GM21529 (cell line): ENCODE measurements around the gene ZBTB14.

Experiments used
- ATAC-seq: cut with Tn5 transposase; IDR thresholded peaks from one replicate; pipeline ENCODE4 v1.9.1; 2021; ENCODE audit not compliant: unreplicated experiment

Gene ZBTB14, protein sequence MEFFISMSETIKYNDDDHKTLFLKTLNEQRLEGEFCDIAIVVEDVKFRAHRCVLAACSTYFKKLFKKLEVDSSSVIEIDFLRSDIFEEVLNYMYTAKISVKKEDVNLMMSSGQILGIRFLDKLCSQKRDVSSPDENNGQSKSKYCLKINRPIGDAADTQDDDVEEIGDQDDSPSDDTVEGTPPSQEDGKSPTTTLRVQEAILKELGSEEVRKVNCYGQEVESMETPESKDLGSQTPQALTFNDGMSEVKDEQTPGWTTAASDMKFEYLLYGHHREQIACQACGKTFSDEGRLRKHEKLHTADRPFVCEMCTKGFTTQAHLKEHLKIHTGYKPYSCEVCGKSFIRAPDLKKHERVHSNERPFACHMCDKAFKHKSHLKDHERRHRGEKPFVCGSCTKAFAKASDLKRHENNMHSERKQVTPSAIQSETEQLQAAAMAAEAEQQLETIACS

DNA sequence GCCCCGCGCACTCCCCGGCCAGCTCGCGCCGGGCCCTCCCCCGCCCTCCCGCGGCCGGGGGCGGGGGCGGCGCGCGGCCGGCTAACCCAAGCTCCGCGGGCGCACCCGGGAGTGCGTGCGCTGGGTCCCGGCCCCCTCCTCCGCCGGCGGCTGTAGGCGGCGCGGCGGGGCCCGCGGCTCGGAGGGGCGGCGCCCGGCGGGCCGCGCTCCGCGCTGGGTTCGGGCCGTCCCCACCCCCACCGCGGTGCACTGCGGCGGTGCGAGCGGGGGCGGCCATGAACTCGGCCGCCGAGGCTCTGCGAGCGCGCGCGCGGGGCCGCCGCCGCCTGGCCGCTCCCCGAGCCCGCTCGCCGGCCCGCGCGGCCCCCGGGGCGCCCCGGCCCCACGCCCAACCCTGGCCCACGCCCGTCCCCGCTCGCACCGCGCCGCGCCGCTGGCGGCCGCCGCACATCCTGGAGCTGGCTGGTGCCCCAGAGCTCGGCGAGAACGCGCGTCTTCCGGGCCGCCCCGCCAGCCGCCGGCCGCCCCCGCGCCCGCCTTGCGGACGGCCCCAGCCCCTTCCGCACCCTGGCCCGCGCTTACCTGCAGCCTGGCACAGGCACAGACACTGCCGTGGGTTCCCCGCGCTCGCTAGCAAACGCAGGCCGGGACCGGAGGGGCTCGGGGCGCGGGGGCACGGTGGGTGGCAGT is at the start of gene ZBTB14:
ZBTB14 (minus strand) TSS at position 496 of the 690 bp plus-strand sequence. CDS start 2,480 bp downstream, outside the sequence.
- ATAC-seq = peak; percentile 31

DNA sequence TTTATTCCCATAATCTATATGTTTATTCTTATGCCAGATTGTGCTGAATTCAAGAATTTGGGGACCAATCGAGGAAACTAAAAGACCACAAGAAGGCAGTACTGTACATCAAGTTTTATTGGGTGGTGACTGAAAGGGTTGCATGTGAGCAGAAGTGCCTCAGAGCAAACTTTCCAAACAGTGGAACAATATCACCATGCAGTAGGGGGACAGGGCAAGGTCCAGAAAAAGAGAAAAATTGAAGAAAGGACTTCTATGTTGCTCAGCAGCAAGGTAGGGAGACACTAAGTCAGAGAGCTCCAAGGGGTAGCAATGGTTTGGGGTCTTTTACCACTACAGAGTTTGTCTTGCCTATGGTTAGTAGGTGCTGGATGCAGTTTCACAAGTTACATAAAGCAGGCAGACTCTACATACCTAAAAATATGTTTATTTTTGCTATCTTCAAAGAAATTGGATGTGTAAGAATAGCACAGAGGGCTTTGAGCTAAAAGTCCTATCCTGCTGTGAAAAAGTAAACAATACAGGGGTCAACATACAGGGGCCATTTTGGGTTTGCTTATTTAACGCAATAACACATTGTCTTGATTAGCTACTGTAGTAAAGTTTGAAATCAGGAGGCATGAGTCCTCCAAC is 43.8 kb upstream of the ZBTB14 start:
- no peak for ATAC-seq

DNA sequence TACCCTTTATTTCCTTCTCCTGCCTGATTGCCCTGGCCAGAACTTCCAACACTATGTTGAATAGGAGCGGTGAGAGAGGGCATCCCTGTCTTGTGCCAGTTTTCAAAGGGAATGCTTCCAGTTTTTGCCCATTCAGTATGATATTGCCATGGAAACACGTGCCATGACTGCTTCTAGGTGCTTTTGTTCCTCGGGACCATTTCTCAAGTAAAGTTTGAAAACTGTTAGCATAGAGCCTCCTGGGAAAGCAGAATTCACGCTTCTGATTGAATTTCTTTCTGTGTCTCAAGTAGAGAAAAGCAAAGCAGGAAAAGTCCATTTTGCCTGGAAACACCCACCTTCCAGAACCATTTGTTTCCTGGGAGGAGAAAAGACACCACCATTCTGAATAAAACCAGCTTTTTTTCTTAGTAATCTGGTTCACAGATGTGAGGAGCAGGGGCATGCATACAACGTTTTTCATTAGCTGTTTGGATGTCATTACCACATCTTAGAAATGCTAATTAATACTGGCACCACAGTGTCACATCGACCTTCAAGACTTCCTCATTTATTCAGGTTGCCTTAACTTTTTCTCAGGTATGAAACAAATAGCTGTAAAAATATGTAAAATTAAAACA is 39.0 kb upstream of the ZBTB14 start:
- no peak for ATAC-seq

DNA sequence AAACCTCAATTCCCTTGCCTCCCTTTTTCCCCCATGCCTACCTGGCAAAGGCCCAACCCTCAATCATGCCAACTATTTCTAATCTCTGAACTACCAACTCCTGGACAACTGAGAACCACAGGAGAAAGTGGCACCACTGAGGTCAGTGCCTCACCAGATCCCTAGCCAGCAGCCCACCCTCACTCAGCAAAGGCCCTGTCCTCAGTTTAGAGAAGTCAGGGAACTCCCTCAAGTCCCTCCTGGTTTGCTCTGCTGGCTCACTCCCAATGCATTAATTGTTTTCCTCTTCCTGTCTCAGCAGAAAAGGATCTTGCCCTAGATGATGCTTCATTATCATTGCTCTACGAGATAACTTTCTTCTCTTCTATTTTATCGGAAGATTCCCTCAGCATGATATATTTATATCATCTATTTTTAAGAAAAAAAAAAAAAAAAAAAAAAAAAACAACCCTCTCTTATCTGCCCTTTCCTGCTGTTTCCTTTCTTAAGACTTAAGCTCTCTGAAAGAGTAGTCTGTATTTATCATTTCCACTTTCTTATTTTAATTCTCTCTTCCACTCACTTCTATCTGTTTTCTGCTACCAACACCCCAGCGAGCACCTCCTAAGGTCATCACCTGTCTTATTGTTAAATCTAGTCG is 22.7 kb upstream of the ZBTB14 start:
- no peak for ATAC-seq

DNA sequence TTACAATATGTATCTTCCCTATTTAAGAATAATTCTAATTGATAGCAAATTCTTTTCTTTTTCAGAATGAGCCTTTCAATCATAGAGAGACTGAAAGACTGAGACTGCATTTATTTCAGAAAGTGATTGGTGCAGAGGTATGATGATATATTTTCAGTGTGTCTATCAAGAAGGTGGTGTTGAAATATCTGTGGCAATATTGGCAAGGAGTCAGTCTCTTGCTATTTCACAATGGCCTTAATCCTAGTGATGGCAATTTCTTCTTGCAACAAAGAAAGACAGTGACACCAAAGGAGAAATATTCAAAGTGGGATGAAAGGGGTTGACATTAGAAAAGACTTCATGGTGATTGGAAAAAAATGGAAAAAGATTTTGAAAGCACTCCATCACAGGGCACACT is 21.7 kb upstream of the ZBTB14 start:
- no peak for ATAC-seq

DNA sequence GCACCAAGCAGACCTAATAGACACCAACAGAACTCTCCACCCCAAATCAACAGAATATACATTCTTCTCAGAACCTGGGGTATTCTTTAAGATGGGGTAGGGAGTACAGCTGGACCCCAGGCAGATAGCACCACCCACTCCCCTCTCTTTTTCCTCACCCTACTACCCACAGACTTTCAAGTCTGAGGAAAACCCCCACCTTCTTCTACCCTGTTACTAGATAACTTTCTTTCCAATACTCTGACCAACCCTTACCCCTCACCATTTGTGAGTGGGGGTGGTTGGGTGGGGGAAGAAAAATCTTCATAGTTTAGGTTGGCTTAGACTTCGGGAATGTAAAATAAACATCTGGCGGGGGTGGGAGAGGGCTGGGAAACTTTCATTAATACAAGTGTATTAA is 20.3 kb upstream of the ZBTB14 start:
- no peak for ATAC-seq

DNA sequence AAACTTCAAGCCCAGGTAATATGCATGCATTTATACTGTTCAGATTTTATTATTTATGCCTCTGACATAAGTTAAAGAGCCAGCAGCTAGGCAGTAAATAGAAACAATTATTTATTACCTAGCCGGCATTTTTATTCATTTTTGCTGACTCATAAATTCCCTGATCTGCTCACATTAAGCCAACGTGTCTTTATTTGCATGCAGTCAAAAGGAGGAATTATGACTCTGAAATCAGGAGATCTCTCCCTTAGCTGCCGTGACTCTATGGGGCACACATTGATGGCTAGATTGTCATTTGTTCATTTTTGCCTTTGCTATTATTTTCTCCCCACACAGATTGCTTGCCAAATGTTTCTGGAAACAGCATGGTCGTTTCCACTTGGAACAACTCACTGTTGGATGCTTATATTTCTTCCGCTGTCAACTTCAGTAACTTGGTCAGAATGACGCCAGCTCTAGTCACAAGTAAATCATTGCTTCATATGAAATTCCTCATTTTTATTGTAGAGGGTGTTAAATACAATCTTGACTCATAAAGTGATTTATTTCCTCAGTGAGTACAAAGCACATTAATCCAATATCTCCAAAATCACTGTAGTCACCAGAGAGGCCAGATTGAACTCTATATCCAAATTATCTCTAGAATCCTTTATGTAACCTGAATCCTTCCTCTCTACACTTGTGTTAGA is 15.9 kb upstream of the ZBTB14 start:
- ATAC-seq = no peak

DNA sequence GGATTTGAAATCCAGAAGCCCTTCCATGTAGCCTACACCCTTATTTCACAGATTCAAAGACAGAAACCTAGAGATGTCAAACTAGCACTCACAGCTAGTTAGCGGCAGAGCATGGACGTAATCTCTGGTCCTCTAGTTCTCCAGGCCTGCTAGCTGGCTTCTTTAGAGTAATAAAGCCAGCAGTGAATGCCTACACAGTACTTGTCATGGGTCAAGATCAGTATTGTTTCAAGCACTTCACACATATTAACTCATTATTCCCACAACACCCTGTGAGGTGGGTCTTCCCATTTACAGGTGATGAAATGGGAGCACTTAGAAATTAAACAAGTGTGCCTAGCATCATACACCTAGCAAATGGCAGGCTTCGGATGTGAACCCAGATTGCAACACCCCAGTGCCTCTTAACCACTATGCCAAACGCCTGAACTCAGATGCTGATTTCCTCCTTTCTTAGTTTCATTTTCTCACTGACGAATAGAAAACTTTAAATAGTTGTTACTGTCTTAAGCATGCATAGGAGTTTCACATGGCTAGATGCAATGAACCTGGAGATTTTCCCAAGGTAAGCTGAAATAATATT is 14.5 kb upstream of the ZBTB14 start:
- ATAC-seq = peak; percentile 93

DNA sequence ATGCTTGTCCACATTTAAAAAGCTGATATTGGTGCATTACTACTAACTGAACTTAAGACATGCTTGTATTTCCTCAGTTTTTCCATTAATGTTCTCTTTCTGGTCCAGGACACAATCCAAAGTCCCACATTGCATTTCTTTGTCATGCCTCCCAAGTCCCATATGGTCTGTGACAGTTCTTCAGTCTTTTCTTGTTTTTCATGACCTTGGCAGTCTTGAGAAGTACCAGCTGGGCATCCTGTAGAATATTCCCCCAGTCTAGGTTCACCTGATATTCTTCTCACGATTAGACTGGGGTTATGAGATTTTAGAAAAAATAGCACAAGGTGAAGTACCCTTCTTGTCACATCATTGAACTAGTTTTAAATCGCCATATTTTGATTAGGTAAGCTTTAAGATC is 10.3 kb upstream of the ZBTB14 start:
- no peak for ATAC-seq

DNA sequence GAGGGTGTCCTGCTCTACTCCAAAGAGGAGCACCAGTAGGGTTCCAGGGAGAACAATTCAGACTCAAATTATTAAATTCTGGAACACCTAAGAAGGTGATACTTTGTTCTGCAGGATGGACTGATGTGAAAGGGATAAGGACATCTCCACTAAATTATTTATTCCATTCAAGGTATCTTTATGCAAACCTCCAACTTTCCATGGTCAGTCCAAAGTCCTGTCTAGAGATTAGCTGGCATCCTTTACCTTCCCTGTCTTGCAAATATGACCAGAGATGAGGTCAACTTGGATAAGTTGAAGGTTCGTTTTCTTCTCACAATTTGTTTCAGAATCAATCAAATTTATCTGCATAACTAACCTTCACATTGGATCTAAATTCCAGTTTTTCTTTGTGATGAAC is 8.7 kb upstream of the ZBTB14 start:
- ATAC-seq = no peak

DNA sequence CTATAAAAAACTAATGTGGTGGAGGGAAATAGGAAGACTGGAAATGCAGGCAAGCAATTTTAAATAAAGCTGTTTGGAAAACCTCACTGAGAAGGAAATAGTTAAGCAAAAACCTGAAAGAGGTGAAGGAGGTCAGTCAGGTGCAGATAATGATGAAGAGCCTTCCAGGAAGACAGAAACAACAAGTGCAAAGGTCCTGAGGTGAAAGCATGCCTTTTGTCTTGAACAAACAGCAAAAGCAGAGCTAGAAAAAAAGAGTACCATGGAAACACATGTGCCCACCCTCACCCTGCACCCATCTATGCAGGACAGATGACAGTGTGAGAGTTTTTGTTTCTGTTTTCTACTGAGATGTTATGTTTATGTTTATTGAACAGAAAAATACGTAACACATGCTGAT is 8.1 kb upstream of the ZBTB14 start:
- ATAC-seq = no peak

DNA sequence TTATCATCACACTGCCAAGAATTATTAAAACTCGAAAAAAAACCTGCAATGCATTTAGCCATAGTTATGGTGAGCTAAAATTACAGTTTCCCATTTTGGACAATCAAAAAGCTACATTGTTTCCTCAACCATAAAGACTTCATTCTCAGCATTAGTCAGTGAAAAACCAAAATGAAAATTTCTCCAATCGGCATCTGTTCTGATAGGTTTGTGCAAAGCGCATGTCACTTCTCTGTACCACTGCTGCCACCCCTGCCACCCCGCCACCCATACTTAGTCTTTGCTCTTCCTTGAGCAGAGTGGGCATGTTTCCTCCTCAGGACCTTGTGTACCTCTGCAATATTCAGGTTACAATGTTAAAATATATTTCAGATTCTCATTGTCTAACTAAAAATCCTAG is 7.1 kb upstream of the ZBTB14 start:
- ATAC-seq = no peak

DNA sequence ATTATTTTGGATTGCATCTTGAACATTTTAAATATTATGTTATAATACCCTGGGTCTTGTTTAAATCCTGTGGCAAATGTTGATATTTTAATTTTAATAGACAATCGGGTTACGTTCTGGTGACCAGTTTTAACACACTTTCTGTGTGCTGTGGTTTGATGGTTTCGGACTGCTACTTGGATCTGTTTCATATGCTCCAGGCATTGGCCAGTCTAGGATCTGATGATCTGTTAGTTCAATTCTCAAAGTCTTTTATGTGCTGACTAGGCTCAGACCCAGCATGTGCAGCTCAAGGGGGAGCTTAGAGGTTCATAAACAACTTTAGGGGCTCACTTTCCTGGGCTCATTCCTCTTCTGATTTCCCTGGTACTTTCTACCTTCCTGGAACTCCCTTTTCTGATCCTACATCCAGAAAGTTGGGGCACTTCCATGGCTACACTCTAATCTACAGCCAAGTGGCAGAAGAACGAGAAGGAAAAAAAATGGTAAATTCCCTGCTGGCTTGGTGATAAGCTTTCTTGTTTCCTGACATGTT is 5.0 kb upstream of the ZBTB14 start:
- no peak for ATAC-seq

DNA sequence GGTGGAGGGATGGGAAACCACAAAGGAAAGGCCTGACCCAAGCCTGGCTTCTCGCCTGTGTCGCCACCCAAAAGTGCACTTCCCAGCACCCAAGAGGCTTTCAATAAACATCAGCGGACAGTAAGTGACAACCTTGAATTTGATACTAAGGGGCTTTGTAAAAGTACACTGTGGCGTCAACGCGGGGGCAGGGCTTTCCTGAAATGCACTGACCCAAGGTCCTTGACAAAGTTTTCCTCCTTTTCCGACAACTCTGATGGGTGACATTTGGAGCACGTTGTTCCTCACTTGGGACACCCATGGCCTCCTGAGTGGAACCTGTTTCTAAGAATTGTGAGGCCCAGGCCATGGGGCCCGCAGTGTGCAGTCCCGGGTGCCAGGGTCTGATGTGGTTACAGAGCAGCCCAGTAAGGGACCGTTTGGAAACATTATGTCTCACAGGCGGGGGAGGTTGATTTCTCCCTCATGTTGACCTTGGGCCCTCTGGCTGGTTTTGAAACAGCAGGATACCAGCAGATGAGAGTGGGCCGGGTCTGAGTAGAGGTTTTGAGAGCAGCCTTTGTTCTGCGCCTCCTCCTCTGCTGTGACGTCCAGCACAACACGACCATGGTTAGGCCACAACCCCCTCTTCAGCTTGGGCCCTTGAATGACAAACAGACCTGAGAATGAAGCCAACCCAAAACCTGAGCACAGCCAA is 2.8 kb upstream of the ZBTB14 start:
- no peak for ATAC-seq

DNA sequence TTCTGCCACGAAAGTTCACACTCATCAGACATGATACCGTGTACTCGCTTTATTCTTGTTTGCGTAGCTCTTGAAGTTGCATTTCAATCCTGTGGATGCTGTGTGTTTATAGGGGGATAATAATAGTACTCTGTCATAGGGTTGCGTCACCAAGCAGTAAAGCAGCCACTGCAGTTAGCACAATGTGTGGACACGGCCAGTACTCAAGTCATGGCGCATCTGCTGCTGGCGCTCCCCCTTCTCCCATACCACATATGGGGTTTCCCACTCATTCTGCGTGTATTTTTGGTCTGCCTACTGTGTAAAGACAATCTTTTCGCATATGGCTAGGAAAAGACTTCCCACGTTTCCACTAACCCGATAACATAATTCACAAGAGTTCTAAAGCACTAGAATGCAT is 2.1 kb upstream of the ZBTB14 start:
- ATAC-seq = no peak

DNA sequence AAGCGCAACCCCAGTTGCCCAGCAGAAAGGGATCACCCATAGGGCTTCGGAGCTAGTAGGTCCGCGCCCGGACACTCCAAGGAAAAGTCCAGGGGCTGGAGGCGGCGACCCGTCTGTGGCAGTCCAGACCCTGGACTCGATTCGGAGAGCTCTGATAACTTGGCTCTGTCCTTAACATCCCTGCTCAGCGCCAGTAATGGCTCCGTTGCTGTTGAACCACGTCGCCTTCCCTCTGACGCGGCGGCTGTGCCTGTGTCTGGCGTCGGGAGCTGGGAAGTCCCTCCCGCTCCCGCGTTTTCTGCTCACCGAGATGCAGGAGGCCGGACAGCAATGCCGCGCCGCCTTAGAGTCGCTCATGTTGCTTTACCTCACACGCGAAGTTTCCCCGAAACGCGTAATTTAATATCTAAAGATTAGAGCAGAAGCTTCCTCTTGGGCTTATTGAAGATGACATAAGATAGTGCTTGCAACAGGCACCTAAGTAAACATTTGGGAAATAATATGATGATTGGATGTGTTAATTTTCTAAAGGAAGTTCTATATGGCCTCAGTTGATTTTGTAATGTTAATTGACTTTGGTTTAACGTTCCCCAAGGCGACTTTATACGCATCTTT is 1.3 kb upstream of the ZBTB14 start:
- peak; percentile 20 for ATAC-seq

DNA sequence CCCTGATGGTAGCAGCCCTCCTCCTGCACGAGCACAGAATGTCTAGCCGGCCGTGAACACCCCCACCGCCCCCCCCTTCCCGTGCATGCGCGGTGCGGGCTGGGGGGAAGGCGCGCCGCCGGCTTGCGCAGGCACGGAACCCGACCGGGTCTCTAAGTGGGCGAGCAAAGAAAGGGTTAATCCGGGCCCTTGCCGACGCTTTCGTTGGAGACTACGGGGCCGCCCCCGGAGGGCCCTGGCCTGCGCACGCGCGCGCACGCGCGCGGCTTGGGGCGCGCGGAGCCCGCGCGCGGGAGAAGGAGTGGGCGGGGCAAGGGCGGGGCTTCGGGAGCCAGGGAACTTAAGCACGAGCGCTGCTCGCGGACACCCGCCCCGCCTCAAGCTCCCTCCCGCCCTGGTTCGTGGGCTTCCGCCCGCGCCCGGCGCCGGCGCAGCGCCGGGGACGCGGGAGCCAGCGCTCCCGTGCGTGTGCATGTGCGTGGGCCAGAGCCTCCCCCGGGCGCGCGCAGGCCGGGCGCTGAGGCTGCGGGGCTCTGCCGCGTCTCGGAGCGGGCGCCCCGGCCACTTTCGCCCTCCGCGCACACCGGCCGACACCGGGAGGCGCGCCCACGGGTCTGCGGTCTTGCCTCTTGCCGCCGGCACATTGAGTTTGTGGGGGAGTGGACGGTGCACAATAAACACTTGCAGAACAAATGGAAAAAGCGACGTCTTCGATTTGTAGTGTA is 617 bp upstream of the ZBTB14 start:
- peak; percentile 67 for ATAC-seq
